CD4-positive, CD25-positive, alpha-beta regulatory T cell (primary cell): ENCODE data around the gene SLC7A14. TPM values are rescaled to one million over a fixed set of nuclear protein-coding genes. Genes with fewer than 3 reads are reported as not detected.

Experiments
- ATAC-seq, 2 donors: fragments of 150-1000 bp; cut with Tn5 transposase; one replicate each; pipeline ENCODE4 v1.10.0; 2021; ENCODE audit warnings: low read depth in 2 of 2, moderate number of reproducible peaks in 2 of 2, moderate library complexity in 1 of 2
- DNase-seq, 3 donors: peaks; one replicate each; pipeline versions ENCODE4 v3.0.0 to v3.0.0-alpha.2; 2012 to 2022; ENCODE audit warnings: mixed read lengths in 1 of 3
- H3K27ac ChIP-seq: one replicate; pipeline ENCODE4 v1.7.0; 2013; ENCODE audit warnings: mild to moderate bottlenecking, low read length; ENCODE audit not compliant: insufficient read depth, poor library complexity, severe bottlenecking
- H3K27me3 ChIP-seq: one replicate; pipeline ENCODE4 v1.7.0; 2013; ENCODE audit warnings: low read length; ENCODE audit not compliant: control insufficient read depth, insufficient read depth
- H3K36me3 ChIP-seq: one replicate; pipeline ENCODE4 v1.7.0; 2013; ENCODE audit warnings: mild to moderate bottlenecking, low read length, moderate library complexity; ENCODE audit not compliant: control insufficient read depth, insufficient read depth
- H3K4me1 ChIP-seq: 2 replicates; pipeline ENCODE4 v1.7.0; 2013; ENCODE audit warnings: mild to moderate bottlenecking, low read length; ENCODE audit not compliant: insufficient read depth, control insufficient read depth, poor library complexity, severe bottlenecking
- H3K4me3 ChIP-seq: one replicate; pipeline ENCODE4 v1.7.0; 2013; ENCODE audit warnings: low read depth, mild to moderate bottlenecking, low read length, moderate library complexity
- H3K9me3 ChIP-seq, 2 experiments: 1 replicate in 1 of 2; 2 replicates in 1 of 2; pipeline ENCODE4 v1.7.0; 2013; ENCODE audit warnings: low read length in 2 of 2, mild to moderate bottlenecking in 1 of 2, moderate library complexity in 1 of 2; ENCODE audit not compliant: control insufficient read depth in 2 of 2
- H3K27ac Mint-ChIP-seq, 3 donors: one replicate each; pipeline ENCODE4 v1.8.0; 2020 to 2022; ENCODE audit warnings: mild to moderate bottlenecking in 3 of 3, mixed read lengths in 3 of 3, moderate library complexity in 2 of 3
- H3K27me3 Mint-ChIP-seq: one replicate; pipeline ENCODE4 v1.8.0; 2022; ENCODE audit warnings: mild to moderate bottlenecking, mixed read lengths
- H3K36me3 Mint-ChIP-seq: one replicate; pipeline ENCODE4 v1.8.0; 2020; ENCODE audit warnings: mixed read lengths
- H3K4me1 Mint-ChIP-seq, 4 donors: one replicate each; pipeline ENCODE4 v1.8.0; 2020 to 2022; ENCODE audit warnings: mixed read lengths in 4 of 4, mild to moderate bottlenecking in 1 of 4
- H3K4me3 Mint-ChIP-seq, 4 donors: one replicate each; pipeline ENCODE4 v1.8.0; 2020 to 2022; ENCODE audit warnings: mild to moderate bottlenecking in 4 of 4, mixed read lengths in 4 of 4, moderate library complexity in 3 of 4
- H3K9me3 Mint-ChIP-seq, 7 donors: one replicate each; pipeline ENCODE4 v1.8.0; 2020 to 2022; ENCODE audit warnings: mixed read lengths in 7 of 7, mild to moderate bottlenecking in 3 of 7, moderate library complexity in 2 of 7
- polyA plus RNA-seq, 4 donors: library from polyadenylated mRNA; unstranded; fragments of 300-500 nt; fragmentation: Illumina TruSeq; gene quantifications; one replicate each; pipeline ENCODE4 v1.2.3, GENCODE V29; 2021
- total RNA-seq: library from RNA; stranded (reverse); gene quantifications from one replicate; pipeline ENCODE4 v1.2.3, GENCODE V29; 2022

SLC7A14 gene
- total and polyA plus RNA-seq, 5 donors from 2014 or later: not detected

DNA sequence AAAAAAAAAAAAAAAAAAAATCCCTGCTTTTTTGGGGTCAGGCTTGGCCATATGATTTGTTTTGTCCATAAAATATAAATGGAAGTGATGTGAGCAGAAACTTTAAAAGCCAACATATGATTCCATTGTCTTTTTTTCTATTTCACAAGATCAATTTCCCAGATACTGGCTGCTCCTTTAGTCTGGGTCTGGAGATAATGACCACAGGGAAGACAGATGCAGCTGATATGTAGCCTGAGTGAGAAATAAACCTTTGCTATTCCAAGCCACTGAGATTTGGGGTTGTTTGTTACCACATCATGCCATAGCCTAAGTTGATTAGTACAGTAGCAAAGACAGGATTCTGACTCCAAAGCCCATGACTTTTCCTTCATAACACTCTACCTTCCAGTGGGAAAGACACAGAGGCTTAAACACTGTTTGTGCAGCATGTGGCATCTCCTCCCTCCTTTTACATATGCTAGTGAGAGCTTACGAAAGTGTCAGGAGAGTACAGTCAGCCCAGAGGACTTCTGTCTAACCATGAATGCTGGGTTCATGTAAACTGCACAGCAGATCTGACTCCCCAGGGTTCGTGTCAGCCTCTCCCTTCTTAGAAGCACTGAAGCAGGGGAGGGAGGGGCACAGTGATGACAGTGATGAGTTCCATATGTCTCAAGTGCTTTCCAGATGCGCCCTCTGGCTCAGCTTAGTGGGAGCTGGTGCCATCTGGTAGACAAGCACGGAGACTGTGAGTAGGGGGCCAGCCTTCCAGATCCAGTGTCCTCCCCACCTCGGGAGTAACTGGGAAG, 36.7 kb upstream of the SLC7A14 start:
- Mint-ChIP-seq H3K4me1 (no peaks in the 10 kb centered on the region), H3K27me3 (peaks cover 5% of the 10 kb centered on the region), H3K9me3 (peaks cover 0 to 8% (median 1%) of the 10 kb centered on the region in 7 donors), H3K4me3 (no peak overlapping the region), H3K27ac (no peak overlapping the region), H3K36me3 (no peaks in the 10 kb centered on the region)
- Histone ChIP-seq H3K36me3 (no peaks in the 10 kb centered on the region), H3K27ac (no peak overlapping the region), H3K27me3 (no peaks in the 10 kb centered on the region), H3K9me3 (no peaks in the 10 kb centered on the region), H3K4me3 (no peak overlapping the region), H3K4me1 (no peaks in the 10 kb centered on the region)
- DNase-seq: no peak
- no peak for ATAC-seq

DNA sequence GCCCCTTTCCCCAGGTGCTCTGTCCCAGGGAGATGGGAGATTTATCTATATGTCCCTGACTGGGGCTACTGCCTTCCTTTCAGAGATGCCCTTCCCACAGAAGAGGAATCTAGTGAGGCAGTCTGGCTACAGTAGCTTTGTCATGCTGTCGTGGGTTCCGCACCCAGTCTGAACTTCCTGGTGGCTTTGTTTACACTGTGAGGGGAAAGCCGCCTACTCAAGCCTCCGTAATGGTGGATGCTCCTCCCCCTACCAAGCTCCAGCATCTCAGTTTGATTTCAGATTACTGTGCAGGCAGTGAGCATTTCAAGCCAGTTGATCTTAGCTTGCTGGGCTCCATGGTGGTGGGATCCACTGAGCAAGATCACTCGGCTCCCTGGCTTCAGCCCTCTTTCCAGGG, 35.4 kb upstream of the SLC7A14 start:
- no peak overlapping the region for H3K4me3 Mint-ChIP-seq
- Histone ChIP-seq H3K9me3 (no peaks in the 10 kb centered on the region), H3K27me3 (no peaks in the 10 kb centered on the region), H3K27ac (no peak overlapping the region), H3K4me1 (no peaks in the 10 kb centered on the region), H3K36me3 (no peaks in the 10 kb centered on the region), H3K4me3 (no peak overlapping the region)
- no peaks in the 10 kb centered on the region for H3K4me1 Mint-ChIP-seq
- ATAC-seq (no peak), DNase-seq (no peak)
- no peaks in the 10 kb centered on the region for H3K36me3 Mint-ChIP-seq
- no peaks in the 10 kb centered on the region for H3K27me3 Mint-ChIP-seq
- peak overlapping the region in 1 of 3 donors; percentile 28 for H3K27ac Mint-ChIP-seq
- H3K9me3 Mint-ChIP-seq: peaks cover 0 to 8% (median 1%) of the 10 kb centered on the region in 7 donors

DNA sequence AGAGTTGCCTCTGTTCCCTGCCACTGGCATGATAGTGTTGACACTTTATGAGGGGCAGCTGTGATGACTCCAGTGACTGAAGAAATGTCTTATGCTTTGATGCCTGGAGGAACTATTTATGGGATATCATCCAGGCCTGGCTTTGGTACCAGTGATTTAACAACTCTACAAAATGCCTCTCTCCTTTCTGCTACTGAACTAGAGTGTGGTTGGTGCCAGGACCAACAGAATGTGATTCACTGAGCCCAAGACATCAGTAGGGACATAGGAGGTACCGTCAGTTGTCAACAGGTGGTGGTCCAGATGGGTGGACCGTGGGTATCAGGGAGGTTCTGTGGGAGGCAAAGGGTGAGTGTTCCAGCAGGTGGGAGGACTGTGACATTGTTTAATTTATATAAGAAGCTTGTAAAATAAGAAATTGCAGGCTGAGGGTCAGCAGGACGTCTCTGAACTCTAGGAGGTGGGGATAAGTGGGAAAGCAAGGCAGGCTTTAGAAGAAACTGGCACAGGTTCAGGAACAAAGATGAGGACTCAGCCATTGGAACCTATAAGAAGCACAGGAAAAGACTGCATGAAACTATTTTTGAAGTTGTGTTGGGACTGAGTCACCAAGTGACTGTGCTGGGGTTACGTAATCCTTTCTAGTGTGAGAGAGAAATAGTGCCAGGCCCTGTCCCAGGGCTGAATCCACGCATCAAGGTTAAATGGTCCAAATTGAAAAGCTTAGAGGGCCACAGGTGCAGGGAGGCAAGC, 28.5 kb upstream of the SLC7A14 start:
- Histone ChIP-seq H3K36me3 (no peaks in the 10 kb centered on the region), H3K9me3 (no peaks in the 10 kb centered on the region), H3K4me3 (no peak overlapping the region), H3K4me1 (no peaks in the 10 kb centered on the region), H3K27ac (no peak overlapping the region), H3K27me3 (no peaks in the 10 kb centered on the region)
- DNase-seq (no peak), ATAC-seq (no peak)
- Mint-ChIP-seq H3K4me1 (no peaks in the 10 kb centered on the region), H3K4me3 (no peak overlapping the region), H3K27me3 (peaks cover 5% of the 10 kb centered on the region), H3K27ac (no peak overlapping the region), H3K36me3 (no peaks in the 10 kb centered on the region), H3K9me3 (peaks cover 0 to 10% (median 2%) of the 10 kb centered on the region in 7 donors)

DNA sequence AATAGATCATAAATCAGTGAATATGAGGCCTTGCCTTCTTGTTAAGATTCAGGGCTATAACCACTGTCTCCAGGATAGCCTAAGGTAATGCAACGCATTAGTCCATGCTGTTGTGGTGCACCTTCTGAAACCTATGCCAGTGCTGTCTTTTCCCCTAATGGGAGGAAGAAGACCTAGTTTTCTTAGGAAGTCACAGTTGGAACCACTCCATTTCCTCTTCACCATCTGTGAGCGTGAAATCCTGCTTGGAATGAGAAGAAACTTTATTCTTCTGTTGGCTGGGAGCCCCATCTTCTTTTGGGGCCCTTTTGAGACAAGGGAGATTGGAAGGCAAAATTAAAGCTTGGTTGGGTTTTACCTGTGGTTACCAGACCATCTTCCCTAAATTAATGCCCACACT, 25.9 kb upstream of the SLC7A14 start:
- no peak overlapping the region for H3K4me3 Mint-ChIP-seq
- no peaks in the 10 kb centered on the region for H3K36me3 ChIP-seq
- no peak overlapping the region for H3K27ac Mint-ChIP-seq
- no peaks in the 10 kb centered on the region for H3K4me1 Mint-ChIP-seq
- H3K27me3 ChIP-seq: no peaks in the 10 kb centered on the region
- peaks cover 0 to 10% (median 0%) of the 10 kb centered on the region in 7 donors for H3K9me3 Mint-ChIP-seq
- no peaks in the 10 kb centered on the region for H3K36me3 Mint-ChIP-seq
- H3K4me1 ChIP-seq: no peaks in the 10 kb centered on the region
- no peak overlapping the region for H3K27ac ChIP-seq
- ATAC-seq (no peak), DNase-seq (no peak)
- peaks cover 11% of the 10 kb centered on the region for H3K27me3 Mint-ChIP-seq
- H3K9me3 ChIP-seq: no peaks in the 10 kb centered on the region
- no peak overlapping the region for H3K4me3 ChIP-seq

DNA sequence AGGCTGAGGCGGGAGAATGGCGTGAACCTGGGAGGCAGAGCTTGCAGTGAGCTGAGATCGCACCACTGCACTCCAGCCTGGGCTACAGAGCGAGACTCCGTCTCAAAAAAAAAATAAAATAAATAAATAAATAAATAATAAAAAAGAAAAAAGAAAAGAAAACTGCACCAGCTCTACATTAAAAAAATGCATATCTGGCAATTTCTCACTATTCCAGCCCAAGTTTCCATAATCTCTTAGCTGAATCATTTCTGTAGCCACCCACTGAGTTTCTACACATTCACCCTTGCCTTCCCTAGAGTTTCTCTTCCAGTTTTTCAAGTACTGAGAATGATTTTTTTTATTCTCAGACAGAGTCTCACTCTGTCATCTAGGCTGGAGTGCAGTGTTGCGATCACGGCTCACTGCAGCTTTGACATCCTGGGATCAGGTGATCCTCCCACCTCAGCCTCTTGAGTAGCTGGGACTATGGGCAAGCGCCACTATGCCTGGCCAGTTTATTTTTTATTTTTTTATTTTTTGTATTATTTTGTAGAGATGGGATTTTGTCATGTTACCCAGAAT, 24.5 kb upstream of the SLC7A14 start:
- H3K4me1 ChIP-seq: no peaks in the 10 kb centered on the region
- no peaks in the 10 kb centered on the region for H3K27me3 ChIP-seq
- H3K9me3 ChIP-seq: no peaks in the 10 kb centered on the region
- no peaks in the 10 kb centered on the region for H3K36me3 Mint-ChIP-seq
- ATAC-seq: no peak
- H3K27me3 Mint-ChIP-seq: peaks cover 14% of the 10 kb centered on the region
- H3K27ac Mint-ChIP-seq: no peak overlapping the region
- no peaks in the 10 kb centered on the region for H3K4me1 Mint-ChIP-seq
- H3K4me3 Mint-ChIP-seq: no peak overlapping the region
- no peak for DNase-seq
- H3K4me3 ChIP-seq: no peak overlapping the region
- H3K36me3 ChIP-seq: no peaks in the 10 kb centered on the region
- peaks cover 0 to 4% (median 0%) of the 10 kb centered on the region in 7 donors for H3K9me3 Mint-ChIP-seq
- H3K27ac ChIP-seq: no peak overlapping the region

DNA sequence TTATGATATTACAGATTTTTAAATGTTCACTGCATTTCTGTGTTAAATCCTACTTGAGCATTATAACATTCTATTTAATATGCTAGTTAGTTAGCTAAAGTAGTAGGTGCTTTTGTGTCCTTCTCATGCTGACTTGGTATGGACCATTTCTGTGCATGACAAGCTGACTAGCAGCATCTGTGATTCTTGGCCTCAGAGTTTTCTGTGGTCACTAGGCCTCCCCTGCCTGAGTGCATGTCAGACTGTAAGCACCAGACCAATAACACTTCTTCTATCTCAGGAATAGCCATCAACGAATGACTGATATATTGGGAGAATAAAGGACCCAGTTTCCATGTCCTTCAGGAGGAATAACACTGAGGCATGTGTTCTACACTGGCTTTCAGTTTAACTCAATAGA, 22.6 kb upstream of the SLC7A14 start:
- Mint-ChIP-seq H3K4me3 (no peak overlapping the region), H3K36me3 (no peaks in the 10 kb centered on the region), H3K27me3 (peaks cover 14% of the 10 kb centered on the region), H3K27ac (no peak overlapping the region), H3K4me1 (no peaks in the 10 kb centered on the region), H3K9me3 (no peaks in the 10 kb centered on the region)
- DNase-seq: no peak
- H3K27ac ChIP-seq: no peak overlapping the region
- H3K4me1 ChIP-seq: no peaks in the 10 kb centered on the region
- H3K27me3 ChIP-seq: no peaks in the 10 kb centered on the region
- H3K36me3 ChIP-seq: no peaks in the 10 kb centered on the region
- no peaks in the 10 kb centered on the region for H3K9me3 ChIP-seq
- H3K4me3 ChIP-seq: no peak overlapping the region
- no peak for ATAC-seq

DNA sequence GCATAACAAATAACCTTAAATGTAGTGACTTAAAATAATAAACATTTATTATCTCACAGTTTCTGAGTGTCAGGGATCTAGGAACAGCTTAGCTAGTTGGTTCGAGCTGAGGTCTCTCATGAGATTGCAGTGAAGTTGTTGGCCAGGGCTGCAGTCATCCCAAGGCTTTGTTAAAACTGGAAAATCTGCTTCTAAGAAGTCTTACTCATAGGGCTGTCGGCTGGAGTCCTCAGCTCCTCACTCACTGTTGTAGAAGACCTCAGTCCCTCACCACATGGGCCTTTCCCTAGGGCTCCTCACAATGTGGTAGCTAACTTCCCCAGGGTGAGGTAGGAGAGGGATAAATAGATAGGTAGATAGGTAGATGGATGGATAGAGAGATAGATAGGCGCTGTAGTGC, 20.8 kb upstream of the SLC7A14 start:
- H3K9me3 ChIP-seq: no peaks in the 10 kb centered on the region
- H3K36me3 ChIP-seq: no peaks in the 10 kb centered on the region
- H3K27me3 ChIP-seq: no peaks in the 10 kb centered on the region
- H3K9me3 Mint-ChIP-seq: peaks cover 0 to 2% (median 0%) of the 10 kb centered on the region in 7 donors
- H3K36me3 Mint-ChIP-seq: no peaks in the 10 kb centered on the region
- no peak overlapping the region for H3K27ac ChIP-seq
- H3K4me3 ChIP-seq: no peak overlapping the region
- H3K4me1 ChIP-seq: no peaks in the 10 kb centered on the region
- H3K27me3 Mint-ChIP-seq: peaks cover 14% of the 10 kb centered on the region
- H3K4me1 Mint-ChIP-seq: no peaks in the 10 kb centered on the region
- H3K4me3 Mint-ChIP-seq: no peak overlapping the region
- no peak overlapping the region for H3K27ac Mint-ChIP-seq
- DNase-seq (no peak), ATAC-seq (no peak)
